GM18909 (cell line): ENCODE data around the gene C11orf68.
"Not testable (repeated sequence)": the region's sequence is repeated elsewhere in the genome, so short reads cannot be mapped to it uniquely, and the experiment has no call there.

ENCODE experiments used
- ATAC-seq: cut with Tn5 transposase; IDR thresholded peaks from one replicate; pipeline ENCODE4 v1.9.1; 2021; ENCODE audit warnings: mild to moderate bottlenecking; ENCODE audit not compliant: unreplicated experiment, poor library complexity

Gene C11orf68

GRCh38 chr11:65918211-65919140 lies at the start of gene C11orf68:
TSS of gene C11orf68 (minus strand) at chr11:65919062. CDS start at chr11:65919031, 31 bp downstream.
- peak; percentile 41 for ATAC-seq

- ATAC-seq = no peak
Measured at GRCh38 chr11:65967329-65967934, 48.6 kb upstream of the C11orf68 start.

- ATAC-seq = no peak
Measured at GRCh38 chr11:65965986-65966762, 47.3 kb upstream of the C11orf68 start.

GRCh38 chr11:65964906-65965305 lies 46.0 kb upstream of the C11orf68 start:
- no peak for ATAC-seq

DNA sequence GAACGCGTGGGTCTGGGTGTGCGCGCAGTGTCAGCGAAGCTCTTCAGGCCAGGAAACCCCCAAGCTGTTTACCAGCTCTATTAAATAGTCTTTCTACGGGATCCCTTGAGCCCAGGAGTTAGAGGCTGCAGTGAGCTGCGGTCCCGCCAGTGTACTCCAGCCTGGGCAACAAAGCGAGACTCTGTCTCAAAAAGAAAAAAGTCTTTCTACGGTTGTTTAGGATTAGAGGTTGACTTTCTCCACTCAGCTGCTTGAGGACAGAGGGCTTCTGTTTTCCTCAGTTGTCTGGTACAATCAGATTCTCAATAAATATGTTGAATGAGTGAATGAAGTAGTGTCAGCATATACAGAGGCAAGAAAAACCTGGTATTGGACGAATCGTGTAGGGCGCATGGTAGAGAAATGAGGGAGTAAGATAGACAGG lies 43.3 kb upstream of the C11orf68 start:
- no peak for ATAC-seq

GRCh38 chr11:65961267-65962140 lies 42.6 kb upstream of the C11orf68 start, which contains the start of gene SART1:
TSS of gene SART1 (plus strand) at chr11:65961734. CDS start at chr11:65961781, 47 bp downstream.
- peak; percentile 88 for ATAC-seq

DNA sequence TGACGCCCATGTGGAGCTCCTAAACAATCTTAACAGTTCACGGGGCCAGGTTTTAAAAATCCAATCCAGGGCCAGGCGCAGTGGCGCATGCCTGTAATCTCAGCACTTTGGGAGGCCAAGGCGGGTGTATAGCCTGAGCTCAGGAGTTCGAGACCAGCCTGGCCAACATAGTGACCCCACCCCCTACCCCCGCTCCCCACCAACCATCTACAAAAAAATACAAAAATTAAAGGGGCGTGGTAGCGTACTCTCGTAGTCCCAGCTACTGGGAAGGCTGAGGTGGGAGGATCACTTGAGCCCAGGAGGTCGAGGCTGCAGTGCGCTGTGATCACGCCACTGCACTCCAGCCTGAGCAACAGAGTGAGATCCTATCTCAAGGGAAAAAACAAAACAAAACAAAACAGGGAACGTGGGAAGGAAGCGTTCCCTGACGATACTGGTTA lies 42.0 kb upstream of the C11orf68 start:
- no peak for ATAC-seq

- no peak for ATAC-seq
Measured at GRCh38 chr11:65958774-65959420, 40.0 kb upstream of the C11orf68 start.

DNA sequence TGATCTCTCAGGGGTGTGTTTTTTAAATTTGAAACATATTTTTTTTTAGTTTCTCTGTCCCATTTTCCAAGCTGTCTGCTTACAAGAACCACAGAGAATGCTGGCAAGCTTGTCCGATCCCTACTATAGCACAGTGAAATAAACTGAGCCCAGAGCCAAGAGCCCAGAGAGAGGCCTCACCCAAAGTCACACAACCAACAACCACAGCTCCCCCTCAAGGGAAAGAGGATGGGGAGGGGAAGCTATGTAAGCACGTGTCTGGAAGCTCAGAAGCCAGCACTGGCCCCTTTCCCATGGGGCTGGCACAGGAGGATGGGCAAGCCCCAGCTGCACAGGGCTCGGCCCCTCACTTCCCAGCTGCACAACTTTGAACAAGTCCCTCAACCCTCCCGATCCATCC lies 39.4 kb upstream of the C11orf68 start:
- ATAC-seq = no peak

GRCh38 chr11:65954771-65955170 lies 35.9 kb upstream of the C11orf68 start:
- ATAC-seq = no peak

GRCh38 chr11:65953471-65953870 lies 34.6 kb upstream of the C11orf68 start:
- ATAC-seq = no peak

DNA sequence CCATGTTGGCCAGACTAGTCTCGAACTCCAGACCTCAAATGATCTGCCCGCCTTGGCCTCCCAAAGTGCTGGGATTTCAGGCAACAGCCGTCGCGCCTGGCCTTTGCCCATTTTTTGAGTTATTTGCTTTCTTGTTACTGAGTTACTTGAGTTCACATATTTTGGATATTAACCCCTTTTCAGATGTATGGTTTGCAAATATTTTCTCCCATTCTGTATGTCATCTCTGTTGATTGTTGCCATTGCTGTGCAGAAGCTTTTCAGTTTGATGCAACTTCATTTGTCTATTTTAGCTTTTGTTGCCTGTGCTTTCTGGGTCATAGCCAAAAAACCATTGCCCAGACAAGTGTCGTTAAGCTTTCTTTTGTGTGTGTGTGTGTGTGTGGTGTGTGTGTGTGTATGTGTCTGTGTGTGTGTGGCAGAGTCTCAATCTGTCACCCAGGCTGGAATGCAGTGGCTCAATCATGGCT lies 33.2 kb upstream of the C11orf68 start:
- no peak for ATAC-seq

DNA sequence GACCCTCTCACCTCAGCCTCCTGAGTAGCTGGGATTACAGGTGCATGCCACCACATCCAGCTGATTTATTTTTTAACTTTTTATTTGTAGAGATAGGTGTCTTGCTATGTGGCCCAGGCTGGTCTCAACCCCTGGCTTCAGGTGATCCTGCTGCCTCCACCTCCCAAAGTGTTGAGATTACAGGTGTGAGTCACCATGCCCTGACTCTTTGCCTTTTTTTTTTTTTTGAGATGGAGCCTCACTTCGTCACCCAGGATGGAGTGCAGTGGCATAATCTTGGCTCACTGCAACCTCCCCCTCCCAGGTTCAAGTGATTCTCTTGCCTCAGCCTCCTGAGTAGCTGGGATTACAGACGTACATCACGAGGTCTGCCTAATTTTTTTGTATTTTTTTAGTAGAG lies 32.8 kb upstream of the C11orf68 start:
- ATAC-seq = not testable (repeated sequence)

DNA sequence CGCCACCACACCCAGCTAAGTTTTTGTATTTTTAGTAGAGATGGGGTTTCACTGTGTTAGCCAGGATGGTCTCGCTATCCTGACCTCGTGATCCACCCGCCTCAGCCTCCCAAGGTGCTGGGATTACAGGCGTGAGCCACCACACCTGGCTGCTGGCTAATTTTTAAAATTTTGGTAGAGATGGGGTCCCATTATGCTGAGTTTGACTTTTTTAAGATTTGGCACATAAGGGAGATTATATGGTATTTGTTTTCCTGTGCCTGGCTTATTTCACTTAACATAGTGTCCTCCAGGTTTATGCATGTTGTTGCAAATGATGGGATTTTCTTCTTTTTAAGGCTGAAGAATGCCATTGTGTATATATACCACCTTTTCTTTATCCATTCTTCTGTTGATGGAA lies 31.8 kb upstream of the C11orf68 start:
- not testable (repeated sequence) for ATAC-seq

- no peak for ATAC-seq
Measured at GRCh38 chr11:65947603-65948125, 28.8 kb upstream of the C11orf68 start.

DNA sequence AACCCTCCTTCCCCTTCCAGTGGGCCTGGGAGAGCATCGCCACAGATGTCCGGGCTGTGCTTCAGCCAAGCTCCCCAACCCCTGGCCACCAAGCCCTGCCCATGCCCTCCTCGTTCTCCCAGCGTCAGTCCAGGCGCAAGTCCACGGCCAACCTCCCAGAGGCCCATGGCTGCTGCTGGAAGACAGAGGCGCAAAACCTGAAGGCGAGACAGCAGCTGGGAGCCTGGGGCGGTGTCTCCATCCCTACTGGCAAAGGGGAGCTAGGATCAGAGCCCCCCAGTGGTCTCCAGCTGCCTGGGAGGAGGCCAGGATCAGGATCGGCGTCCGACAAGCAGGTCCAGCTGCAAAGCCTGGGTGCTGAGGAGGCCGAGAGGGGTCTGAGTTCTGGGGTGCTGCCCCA lies 28.3 kb upstream of the C11orf68 start:
- no peak for ATAC-seq

DNA sequence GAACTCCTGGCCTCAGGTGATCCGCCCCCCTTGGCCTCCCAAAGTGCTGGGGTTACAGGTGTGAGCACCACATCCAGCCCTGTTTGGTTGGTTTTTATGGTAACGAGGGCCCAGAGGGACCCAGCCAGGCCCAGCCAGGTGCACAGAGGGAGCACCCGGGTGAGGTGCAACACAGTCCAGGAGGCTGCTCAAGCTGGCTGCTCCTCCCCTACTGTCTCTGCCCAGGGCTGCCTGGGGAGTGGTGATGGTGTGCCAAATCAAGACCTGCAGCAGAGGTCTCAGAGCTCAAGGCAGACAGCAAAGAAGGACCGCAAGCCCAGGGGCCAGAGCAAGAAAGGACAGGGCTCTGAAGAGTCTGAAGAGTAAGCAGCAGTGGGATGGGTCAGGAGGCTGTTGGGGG lies 27.8 kb upstream of the C11orf68 start:
- no peak for ATAC-seq

- ATAC-seq = no peak
Measured at GRCh38 chr11:65945941-65946558, 27.2 kb upstream of the C11orf68 start.
